Measurements from ENCODE around the gene NBR1.
"Not testable (repeated sequence)": the region's sequence is repeated elsewhere in the genome, so short reads cannot be mapped to it uniquely, and the experiment has no call there.

Gene NBR1

DNA sequence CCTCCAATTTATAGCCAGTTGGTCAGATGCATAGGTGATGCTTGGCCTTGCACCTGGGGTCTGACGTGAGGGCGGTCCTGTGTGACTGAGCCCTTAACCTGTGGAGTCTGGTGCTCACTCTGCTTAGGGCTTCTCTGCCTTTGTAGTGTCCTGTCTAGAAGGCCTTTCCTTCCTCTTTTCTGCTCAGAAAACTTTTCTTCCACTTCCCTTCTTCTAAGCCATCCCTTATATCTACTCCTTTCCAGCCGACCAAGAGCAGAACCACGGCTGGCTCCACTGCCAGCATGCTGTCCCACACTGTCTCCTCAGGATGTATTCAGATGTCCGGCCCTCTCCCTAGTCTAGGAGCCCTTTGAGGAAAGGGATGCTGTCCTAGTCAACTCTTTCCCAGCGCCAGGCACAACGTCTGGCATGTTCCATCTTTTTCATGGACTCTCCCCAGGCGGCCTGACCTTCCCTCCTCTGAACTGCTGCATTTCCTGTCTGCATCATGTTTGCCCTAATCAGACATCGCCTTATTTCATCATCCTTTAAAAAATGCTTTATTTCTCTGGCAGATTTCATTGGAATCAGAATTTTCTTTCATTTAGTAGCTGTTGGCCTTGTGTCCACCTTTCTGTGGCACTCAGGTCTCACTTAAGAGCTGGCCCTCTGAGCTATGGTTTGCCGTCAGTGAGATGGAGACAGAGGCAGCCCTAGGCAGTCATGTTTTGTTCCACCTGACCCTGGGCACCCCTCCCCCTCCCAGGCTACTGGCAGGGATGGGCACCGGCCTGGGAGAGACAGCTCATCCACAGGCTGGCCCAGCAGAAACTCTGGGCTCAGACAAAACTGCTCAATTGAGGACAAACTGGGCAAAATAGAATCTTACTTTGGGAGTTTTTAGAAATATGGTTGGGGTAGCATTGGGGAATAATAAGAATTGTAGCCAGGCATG is 30.4 kb upstream of the NBR1 start:
- TF ChIP-seq JUND (IDR thresholded peaks at IDR 0.05; ENCODE audit: low read depth) = no peak
- in situ Hi-C loops (cut with HindIII; ENCODE audit: low pct_unique_long_range_greater_than_20kb, low sequenced_read_pairs) = no loop called here

DNA sequence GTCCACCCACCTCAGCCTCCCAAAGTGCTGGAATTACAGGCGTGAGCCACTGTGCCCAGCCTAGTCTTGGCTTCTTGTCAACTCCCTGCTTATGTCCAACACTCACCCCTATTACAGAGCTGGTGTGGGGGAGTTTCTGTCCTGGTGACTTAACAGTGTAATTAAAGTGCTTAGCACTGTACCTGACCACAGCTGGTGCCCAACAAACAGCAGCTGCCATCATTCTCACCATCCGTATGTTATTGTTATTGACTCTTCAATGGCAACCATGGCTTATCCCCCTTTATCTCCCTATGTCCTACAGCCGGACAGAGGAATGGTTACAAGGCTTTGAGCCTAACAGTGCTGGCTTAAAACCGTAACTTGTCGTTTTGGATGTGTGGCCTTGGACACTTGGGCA is 28.9 kb upstream of the NBR1 start:
- DNase-seq (ENCODE audit: low read depth in 1 of 2, low spot score in 1 of 2) = no peak
- in situ Hi-C loops (cut with HindIII; ENCODE audit: low pct_unique_long_range_greater_than_20kb, low sequenced_read_pairs) = no loop called here
- no peak for TF ChIP-seq JUND (IDR thresholded peaks at IDR 0.05; ENCODE audit: low read depth)

More for the DNA sequence above, 30.4 kb upstream of the NBR1 start:
- no peak for DNase-seq (ENCODE audit: low read depth in 1 of 2, low spot score in 1 of 2)

DNA sequence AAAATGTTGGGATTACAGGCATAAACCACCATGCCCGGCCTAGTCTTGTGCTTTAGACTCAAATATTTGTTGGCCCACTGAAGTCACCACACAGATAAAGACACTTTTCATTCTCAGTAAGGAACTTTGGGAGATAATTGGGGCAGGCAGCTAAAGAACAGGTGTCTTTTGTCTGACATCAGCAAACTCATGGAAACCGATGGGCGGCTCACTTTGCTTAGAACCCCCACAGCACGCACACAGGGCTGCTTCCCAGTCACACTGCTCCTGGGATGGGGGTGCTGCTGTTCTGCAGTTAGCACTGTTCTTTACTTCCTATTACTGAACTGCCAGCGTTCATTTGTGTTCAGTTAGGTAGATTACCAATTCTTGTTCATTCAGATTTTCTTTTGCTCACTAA is 27.8 kb upstream of the NBR1 start:
- in situ Hi-C loops (cut with HindIII; ENCODE audit: low pct_unique_long_range_greater_than_20kb, low sequenced_read_pairs) = no loop called here
- DNase-seq (ENCODE audit: low read depth in 1 of 2, low spot score in 1 of 2) = no peak
- TF ChIP-seq JUND (IDR thresholded peaks at IDR 0.05; ENCODE audit: low read depth) = no peak

GRCh38 chr17:43146649-43147048 is 24.4 kb upstream of the NBR1 start:
- in situ Hi-C loops (cut with HindIII; ENCODE audit: low pct_unique_long_range_greater_than_20kb, low sequenced_read_pairs) = no loop called here
- DNase-seq (ENCODE audit: low read depth in 1 of 2, low spot score in 1 of 2) = no peak
- TF ChIP-seq JUND (IDR thresholded peaks at IDR 0.05; ENCODE audit: low read depth) = no peak

GRCh38 chr17:43151880-43152456 is 19.0 kb upstream of the NBR1 start:
- DNase-seq (ENCODE audit: low read depth in 1 of 2, low spot score in 1 of 2) = no peak
- no peak for TF ChIP-seq JUND (IDR thresholded peaks at IDR 0.05; ENCODE audit: low read depth)
- in situ Hi-C loops (cut with HindIII; ENCODE audit: low pct_unique_long_range_greater_than_20kb, low sequenced_read_pairs) = no loop called here

- in situ Hi-C loops (cut with HindIII; ENCODE audit: low pct_unique_long_range_greater_than_20kb, low sequenced_read_pairs); DNase-seq (ENCODE audit: low read depth in 1 of 2, low spot score in 1 of 2): not testable (repeated sequence)
Observed at GRCh38 chr17:43153197-43153835, 17.7 kb upstream of the NBR1 start.

- in situ Hi-C loops (cut with HindIII; ENCODE audit: low pct_unique_long_range_greater_than_20kb, low sequenced_read_pairs) = no loop called here
- TF ChIP-seq JUND (IDR thresholded peaks at IDR 0.05; ENCODE audit: low read depth) = no peak
- no peak for DNase-seq (ENCODE audit: low read depth in 1 of 2, low spot score in 1 of 2)
Observed at GRCh38 chr17:43155666-43156065, 15.3 kb upstream of the NBR1 start.

DNA sequence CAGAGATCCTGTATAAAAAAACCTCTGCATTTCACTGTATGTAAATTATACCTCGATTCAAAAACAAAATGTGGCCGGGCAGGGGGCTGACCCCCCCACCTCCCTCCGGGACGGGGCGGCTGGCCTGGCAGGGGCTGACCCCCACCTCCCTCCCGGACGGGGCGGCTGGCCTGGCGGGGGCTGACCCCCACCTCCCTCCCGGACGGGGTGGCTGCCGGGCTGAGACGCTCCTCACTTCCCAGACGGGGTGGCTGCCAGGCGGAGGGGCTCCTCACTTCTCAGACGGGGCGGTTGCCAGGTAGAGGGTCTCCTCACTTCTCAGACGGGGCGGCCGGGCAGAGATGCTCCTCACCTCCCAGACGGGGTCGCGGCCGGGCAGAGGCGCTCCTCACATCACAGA is 11.8 kb upstream of the NBR1 start:
- in situ Hi-C loops (cut with HindIII; ENCODE audit: low pct_unique_long_range_greater_than_20kb, low sequenced_read_pairs); DNase-seq (ENCODE audit: low read depth in 1 of 2, low spot score in 1 of 2): not testable (repeated sequence)

- in situ Hi-C loops (cut with HindIII; ENCODE audit: low pct_unique_long_range_greater_than_20kb, low sequenced_read_pairs) = not testable (repeated sequence)
Observed at GRCh38 chr17:43159957-43160356, 11.1 kb upstream of the NBR1 start.

GRCh38 chr17:43165971-43166370 is 5.0 kb upstream of the NBR1 start:
- in situ Hi-C loops (cut with HindIII; ENCODE audit: low pct_unique_long_range_greater_than_20kb, low sequenced_read_pairs) = not testable (repeated sequence)

More at GRCh38 chr17:43159957-43160356, 11.1 kb upstream of the NBR1 start:
- not testable (repeated sequence) for DNase-seq (ENCODE audit: low read depth in 1 of 2, low spot score in 1 of 2)

DNA sequence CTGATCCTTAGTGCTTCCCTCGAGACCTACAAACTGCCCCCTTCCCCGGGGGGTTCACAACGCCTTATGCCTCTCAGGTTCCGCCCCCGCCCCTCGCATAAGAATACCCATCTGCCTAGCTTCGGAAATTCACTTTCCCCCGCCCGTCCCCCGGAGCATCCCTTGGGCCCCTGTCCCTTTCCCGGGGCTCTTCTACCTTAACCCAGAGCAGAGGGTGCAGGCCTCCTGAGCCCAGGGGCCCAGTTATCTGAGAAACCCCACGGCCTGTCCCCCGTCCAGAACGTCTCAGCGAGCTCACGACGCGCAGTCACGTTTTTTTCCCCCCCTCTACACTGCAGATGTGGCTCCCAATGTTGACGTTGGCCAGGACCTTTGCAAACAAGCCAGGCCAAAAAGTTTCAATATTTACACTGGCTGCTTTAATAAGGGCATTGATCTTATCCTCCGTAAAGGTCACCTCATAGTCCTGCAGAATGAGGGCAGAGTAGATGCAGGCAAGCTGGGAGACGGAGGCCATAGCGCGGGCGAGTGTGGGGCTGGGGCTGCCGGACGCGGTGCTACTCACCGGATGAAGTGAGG is 1.4 kb upstream of the NBR1 start:
- DNase-seq (ENCODE audit: low read depth in 1 of 2, low spot score in 1 of 2) = peak; percentile 32 to 87
- in situ Hi-C loops (cut with HindIII; ENCODE audit: low pct_unique_long_range_greater_than_20kb, low sequenced_read_pairs) = no loop called here
- TF ChIP-seq JUND (IDR thresholded peaks at IDR 0.05; ENCODE audit: low read depth) = no peak

More at GRCh38 chr17:43165971-43166370, 5.0 kb upstream of the NBR1 start:
- not testable (repeated sequence) for DNase-seq (ENCODE audit: low read depth in 1 of 2, low spot score in 1 of 2)

- in situ Hi-C loops (cut with HindIII; ENCODE audit: low pct_unique_long_range_greater_than_20kb, low sequenced_read_pairs) = no loop called here
- peak; percentile 95 to 98 for DNase-seq (ENCODE audit: low read depth in 1 of 2, low spot score in 1 of 2)
- no peak for TF ChIP-seq JUND (IDR thresholded peaks at IDR 0.05; ENCODE audit: low read depth)
Observed at GRCh38 chr17:43170140-43170765, 761 bp upstream of the NBR1 start.
